ENCODE results near the gene SNX10. TPM values are rescaled to one million over a fixed set of nuclear protein-coding genes. Genes with fewer than 3 reads are reported as not detected.

The SNX10 gene
- total RNA-seq, 1 donor from 2014 or later: 73.8 TPM

DNA sequence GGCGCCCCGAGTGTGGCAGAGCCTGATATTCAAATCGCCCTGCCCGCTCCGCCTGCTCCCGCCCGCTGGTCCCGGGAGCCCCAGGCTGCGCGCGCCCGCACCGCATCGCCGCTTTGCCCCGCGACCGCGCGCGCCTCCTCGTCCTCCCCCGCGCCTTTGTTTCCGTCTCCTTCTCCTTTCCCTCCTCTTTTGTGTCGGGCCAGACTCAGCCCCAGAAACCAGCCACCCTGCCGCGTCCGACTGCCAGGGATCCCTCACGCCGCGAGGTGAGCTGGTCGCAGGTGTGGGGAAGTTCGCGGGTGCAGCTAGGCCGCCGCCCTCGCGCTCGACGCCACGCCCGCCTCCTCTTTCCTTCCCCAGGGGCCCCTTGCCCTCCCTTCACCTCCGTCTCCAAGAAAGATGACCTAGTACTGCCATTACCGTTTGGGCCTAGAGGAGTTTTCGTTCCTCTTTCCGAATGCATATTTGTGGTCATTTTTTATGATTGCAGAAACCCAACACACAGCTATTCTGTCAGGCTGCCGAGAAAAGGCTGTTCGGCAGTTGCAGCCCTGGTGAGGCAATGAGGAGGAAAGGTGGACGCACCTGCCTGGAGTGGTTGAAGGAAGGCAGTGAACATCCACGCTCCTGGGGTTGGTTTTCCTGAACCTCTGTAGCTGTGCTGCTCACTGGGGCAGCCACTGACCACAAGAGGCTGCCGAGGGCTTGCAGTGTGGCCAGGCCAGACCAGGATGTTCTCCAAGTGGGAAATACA lies 107.3 kb downstream of the SNX10 start:
- Histone ChIP-seq H3K4me1 (peaks cover 8% of the 10 kb centered on the region), H3K27me3 (no peaks in the 10 kb centered on the region), H3K9me3 (no peaks in the 10 kb centered on the region), H3K36me3 (no peaks in the 10 kb centered on the region), H3K27ac (peak overlapping the region; percentile 95), H3K4me3 (peak overlapping the region; percentile 68)
- TF ChIP-seq, protein P1, sequence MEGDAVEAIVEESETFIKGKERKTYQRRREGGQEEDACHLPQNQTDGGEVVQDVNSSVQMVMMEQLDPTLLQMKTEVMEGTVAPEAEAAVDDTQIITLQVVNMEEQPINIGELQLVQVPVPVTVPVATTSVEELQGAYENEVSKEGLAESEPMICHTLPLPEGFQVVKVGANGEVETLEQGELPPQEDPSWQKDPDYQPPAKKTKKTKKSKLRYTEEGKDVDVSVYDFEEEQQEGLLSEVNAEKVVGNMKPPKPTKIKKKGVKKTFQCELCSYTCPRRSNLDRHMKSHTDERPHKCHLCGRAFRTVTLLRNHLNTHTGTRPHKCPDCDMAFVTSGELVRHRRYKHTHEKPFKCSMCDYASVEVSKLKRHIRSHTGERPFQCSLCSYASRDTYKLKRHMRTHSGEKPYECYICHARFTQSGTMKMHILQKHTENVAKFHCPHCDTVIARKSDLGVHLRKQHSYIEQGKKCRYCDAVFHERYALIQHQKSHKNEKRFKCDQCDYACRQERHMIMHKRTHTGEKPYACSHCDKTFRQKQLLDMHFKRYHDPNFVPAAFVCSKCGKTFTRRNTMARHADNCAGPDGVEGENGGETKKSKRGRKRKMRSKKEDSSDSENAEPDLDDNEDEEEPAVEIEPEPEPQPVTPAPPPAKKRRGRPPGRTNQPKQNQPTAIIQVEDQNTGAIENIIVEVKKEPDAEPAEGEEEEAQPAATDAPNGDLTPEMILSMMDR (IDR thresholded peaks at IDR 0.05): peak; percentile 49
- peak; percentile 83 for DNase-seq
- intact Hi-C loops (cut with DNase I): no loop called here
- peak; percentile 77 for ATAC-seq

DNA sequence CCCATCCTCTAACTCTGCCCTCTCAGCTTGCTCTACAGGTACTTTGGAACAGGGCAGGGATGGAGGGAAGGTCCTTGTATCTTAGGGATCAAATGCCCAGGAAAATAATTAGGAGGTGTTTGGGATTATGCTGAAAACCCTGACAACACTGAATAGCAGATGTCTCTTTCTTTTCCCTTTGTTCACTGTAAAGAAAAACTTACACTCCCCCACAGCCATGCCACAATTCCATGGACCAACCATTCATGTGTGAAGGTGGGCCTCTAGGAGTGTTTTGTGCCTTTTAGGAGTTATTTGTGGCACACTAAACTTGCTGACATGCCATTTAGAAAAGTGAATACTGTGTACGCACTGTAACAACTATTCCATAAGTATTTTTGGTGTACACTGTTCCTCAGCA lies 108.1 kb downstream of the SNX10 start:
- Histone ChIP-seq H3K9me3 (no peaks in the 10 kb centered on the region), H3K27me3 (no peaks in the 10 kb centered on the region), H3K27ac (no peak overlapping the region), H3K36me3 (no peaks in the 10 kb centered on the region), H3K4me3 (no peak overlapping the region), H3K4me1 (peaks cover 8% of the 10 kb centered on the region)
- no peak for DNase-seq
- no peak for ATAC-seq
- intact Hi-C loops (cut with DNase I): no loop called here
- TF ChIP-seq, protein P1 (IDR thresholded peaks at IDR 0.05): no peak

DNA sequence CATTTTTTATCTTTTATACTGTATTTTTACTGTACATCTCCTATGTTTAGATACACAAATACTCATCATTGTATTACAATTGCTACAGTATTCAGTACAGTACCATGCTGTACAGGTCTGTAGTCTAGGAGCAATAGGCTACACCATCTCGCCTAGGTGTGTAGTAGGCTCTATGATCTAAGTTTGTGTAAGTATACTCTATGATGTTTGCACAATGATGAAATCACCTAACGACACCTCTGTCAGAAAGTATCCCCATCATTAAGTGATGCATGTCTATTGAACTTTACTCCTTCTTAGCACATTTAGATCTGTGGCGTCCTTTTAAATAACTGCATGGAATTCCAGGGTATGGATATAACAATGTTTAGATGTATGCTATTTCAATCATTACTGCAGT lies 112.0 kb downstream of the SNX10 start:
- H3K4me3 ChIP-seq: no peak overlapping the region
- ATAC-seq (no peak), DNase-seq (no peak)
- no peaks in the 10 kb centered on the region for H3K9me3 ChIP-seq
- no peaks in the 10 kb centered on the region for H3K27me3 ChIP-seq
- peaks cover 8% of the 10 kb centered on the region for H3K4me1 ChIP-seq
- intact Hi-C loops (cut with DNase I): no loop called here
- H3K27ac ChIP-seq: no peak overlapping the region
- TF ChIP-seq, protein P1 (IDR thresholded peaks at IDR 0.05): no peak
- H3K36me3 ChIP-seq: no peaks in the 10 kb centered on the region

DNA sequence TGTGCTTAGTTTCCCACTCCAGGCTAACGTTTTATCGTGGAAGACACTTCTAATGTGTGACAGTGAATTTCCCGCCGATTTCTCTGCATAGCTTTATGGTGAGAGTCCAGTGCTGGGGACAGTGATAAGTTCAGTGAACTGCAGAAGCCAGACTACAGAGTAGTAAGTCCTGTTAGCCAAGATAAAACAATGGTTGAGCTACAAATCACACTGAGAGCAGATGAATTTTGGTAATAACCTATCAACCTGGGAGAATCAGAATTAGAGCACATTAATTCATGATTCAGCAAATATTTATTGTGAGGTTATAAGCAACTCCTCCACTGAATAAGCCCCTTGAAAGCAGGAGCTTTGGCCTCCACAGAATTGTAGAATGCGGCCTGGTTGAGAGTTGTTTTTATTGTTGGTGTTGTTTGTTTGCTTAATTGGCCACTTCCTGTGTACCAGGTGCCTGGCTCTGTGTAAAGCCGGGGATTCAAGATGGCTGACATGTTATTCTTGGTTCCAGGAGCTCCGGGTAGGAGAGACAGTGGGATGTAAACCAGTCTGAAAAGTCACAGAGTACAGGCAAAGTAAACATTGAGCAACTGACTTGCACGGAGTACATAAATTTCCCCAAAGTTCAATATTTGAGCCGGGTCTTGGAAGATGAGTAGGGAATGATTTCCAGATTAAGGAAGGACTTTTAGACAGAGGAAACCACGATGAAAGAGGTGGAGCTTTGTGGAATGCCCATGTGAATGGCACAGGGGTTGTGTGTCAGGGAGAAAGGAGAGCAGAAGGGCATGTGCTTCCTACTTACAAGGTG lies 112.7 kb downstream of the SNX10 start:
- intact Hi-C loops (cut with DNase I): no loop called here
- TF ChIP-seq, protein P1 (IDR thresholded peaks at IDR 0.05): no peak
- no peak for DNase-seq
- no peaks in the 10 kb centered on the region for H3K36me3 ChIP-seq
- peaks cover 3% of the 10 kb centered on the region for H3K4me1 ChIP-seq
- no peak overlapping the region for H3K27ac ChIP-seq
- no peaks in the 10 kb centered on the region for H3K9me3 ChIP-seq
- H3K4me3 ChIP-seq: no peak overlapping the region
- ATAC-seq: no peak
- H3K27me3 ChIP-seq: no peaks in the 10 kb centered on the region

DNA sequence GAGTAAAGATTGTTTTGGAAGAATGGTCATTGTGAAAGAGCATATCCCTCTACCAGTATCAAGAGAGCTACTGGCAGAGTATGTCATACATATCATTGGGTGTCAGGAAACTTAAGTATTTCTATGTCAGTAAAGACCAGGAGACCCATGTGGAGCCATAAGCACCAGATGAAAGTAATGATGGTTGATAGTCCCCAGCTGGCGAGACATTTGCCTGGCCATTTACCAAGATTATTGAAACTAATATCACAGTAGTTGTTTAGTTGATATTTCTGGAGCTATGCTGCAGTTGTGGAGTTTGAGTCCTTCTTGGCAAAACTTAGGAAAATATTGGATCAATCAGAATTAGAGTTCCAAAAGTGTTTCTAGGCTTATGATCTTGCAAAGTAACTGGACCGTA lies 114.8 kb downstream of the SNX10 start:
- H3K4me3 ChIP-seq: no peak overlapping the region
- H3K27me3 ChIP-seq: no peaks in the 10 kb centered on the region
- H3K27ac ChIP-seq: no peak overlapping the region
- H3K36me3 ChIP-seq: no peaks in the 10 kb centered on the region
- intact Hi-C loops (cut with DNase I): no loop called here
- no peaks in the 10 kb centered on the region for H3K9me3 ChIP-seq
- ATAC-seq: no peak
- no peak for DNase-seq
- TF ChIP-seq, protein P1 (IDR thresholded peaks at IDR 0.05): no peak
- no peaks in the 10 kb centered on the region for H3K4me1 ChIP-seq
